ENCODE measurements around the gene MAML3.

Gene MAML3

DNA sequence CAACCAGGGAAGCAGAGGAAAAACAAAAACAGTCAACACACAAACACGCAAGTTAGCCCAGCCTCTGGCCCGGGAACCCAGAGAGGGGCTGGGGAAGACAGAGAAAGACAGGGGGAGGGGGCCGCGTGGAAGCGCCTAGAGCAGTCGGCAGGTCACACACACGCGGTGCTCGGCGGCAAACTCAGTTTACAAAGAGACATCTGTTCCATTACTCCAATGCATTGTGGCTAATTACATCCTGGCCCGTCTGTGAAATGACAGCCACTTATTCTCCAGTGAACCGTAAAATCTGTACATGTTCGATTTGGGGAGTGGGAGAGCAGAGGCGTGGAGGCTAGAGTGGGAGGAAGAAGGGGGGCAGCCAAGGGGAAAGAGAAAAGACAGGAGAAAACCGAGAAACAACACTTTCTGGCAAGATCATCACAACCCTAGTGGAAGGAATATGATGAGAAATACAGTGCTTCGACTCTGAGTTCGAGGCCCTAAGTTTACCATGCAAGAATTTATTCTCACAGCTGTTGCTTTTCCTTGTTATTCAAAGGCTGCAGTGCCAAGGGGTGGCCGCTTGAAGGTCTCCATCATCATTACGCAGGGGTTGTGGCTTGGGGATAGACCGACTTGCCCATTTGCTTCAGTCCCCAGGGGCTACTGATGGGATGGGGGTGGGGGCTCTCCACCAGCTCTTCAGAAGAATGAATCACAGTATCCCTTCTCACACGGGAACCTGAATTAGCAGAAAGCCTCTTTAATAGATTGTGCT, 320.7 kb downstream of the MAML3 start:
- ATAC-seq: no peak

DNA sequence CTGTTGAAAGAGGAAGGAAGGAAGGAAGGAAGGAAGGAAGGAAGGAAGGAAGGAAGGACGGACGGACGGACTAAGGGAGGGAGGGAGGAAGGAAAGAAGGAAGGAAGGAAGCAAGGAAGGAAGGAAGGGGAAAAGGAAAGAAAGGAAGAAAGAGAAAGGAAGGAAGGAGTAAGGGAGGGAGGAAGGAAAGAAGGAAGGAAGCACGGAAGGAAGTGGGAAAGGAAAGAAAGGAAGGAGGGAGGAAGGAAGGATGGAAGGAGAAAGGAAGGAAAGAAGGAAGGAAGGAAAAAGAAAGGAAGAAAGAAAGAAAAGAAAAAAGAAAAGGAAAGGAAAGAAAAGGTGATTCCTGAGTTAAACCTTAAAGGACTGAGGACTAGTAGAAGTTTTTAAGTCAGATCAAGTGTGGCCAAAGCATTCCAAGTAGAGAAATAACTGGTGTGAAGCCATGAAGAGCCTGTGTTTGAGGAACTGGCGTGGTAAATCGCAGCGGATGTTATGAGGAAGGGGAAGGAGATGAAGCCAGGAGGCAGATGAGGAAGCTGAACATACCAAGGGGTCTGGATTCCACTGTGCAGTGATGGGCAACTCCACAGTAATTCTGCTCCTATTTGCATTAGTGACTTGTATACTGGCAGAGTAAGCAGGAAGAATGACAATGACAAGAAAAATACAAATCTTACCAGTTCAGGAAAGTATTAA, 324.9 kb downstream of the MAML3 start:
- ATAC-seq: no peak

DNA sequence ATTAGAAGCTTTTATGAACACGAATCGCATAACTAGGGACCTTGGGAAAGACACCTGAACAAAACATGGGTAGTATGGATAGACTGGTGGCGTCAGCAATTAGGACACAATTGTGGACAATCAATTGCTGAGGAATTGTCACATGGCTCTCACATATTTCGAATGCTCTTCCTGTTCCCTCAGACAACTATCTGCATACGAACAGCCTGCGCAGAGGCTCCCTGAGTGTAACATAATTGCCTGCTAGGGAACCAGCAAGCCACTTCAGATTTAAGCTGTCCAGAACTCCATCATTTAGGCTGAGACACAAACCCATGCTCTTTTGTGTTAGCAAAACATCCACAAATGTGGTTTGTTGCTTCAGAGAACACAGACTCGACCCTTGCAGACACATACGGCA, 327.6 kb downstream of the MAML3 start:
- no peak for ATAC-seq

DNA sequence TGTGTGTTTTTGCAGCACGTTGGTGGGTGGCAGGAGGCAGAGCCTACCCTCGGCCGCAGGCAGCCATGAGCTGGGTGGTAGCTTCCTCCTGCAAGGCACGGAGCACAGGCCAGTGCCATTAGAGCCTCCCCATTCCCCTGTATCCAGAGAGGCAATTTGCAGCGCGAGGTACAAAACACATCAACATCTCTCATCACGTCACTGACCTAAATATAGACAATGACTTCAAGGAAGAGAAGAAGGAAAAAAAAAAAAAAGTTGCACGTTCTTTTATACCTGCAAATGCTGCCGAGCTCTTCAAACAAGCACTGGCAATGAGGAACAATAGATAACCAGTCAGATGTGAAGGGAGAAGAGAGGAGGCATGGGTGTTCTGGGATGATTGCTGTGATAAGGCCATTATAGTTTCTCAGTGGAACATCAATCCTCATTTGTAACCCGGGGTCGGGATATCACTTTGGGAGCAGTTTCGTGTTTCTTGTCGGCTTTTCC, 328.4 kb downstream of the MAML3 start:
- no peak for ATAC-seq

DNA sequence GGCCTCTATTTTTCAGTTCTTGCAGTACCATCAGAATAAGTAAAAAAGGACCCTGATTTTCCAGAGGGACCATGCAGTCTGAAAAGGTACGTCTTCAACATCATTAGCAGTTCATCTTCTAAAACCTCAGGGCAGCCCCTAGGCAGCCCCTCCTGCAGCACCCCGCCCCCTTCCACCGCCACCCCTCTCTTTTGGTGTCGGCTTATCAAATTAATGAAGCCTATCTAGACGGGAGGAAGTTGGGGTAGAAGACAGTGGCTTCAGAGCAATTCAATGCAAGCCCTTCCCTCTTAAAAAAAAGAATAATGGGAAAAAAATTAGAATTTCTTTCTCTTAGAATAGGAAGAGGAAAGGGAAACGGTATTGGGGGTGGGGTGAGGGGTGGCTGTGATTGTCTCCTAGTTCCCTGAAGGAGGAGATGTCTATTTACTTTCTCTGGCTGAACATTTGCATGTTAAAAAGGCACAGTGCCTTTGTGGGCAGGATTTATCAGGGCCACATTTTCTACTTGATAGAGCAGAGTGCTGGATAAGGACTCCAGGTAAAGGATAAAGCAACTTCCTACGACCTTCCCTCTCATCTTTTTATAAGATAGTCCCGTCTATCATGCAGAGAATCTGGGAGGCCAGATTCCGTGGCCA, 329.0 kb downstream of the MAML3 start:
- no peak for ATAC-seq

DNA sequence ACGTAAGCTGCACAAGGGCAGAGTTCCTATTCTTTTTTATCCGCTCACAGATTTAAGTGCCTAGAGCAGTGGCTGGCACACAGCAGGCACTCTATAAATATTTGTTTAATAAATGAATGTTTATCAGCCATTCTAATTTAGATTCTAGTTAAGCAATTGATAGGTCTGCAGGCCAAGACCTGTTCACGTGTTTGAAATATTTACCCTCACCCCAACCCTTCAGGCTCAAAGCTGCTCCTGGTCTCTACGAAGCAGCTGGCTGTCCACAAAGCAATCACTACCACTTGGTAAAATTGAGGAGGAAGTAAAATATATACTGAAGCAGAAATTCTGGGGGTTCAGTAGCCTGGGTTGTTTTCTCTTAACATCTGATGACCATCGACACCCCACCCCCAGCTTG, 330.2 kb downstream of the MAML3 start:
- ATAC-seq: no peak

DNA sequence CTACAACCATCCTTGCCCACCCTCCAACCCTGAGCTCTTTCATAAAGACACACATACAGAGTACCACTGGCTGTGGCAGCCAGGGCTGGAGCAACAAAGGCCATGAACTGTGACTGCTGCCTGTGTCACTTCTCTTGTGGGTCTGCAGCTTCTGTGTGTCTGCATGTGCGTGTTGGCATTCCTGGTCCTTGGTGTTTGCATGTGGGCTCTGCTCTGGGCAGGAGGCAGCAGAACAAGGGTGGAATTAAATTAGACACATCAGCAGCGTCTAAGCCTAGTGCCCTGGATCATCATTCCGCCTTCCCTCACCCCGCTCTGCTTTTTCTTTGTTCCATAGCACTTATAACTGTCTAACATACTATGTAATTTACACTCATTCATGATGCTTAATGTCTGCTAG, 330.6 kb downstream of the MAML3 start:
- ATAC-seq: no peak

DNA sequence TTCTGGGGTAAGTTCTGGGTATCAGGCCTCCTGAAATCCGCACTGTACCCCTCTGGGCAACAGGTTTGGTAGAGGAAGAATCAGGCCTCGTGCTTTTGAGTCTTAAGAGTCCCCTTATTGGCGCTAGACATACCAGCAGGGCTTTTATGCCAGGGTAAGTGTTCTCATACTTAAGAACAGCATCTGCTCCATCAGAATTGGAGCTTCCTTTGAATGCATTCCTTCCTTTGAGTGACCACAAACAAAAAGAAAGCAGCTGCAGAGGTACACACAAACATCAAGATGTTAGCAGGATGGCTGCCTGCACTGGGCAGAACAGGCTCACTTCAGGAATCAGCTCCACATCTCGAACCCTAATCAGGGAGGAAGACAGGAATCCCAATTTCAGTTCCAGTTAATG, 331.6 kb downstream of the MAML3 start:
- no peak for ATAC-seq

DNA sequence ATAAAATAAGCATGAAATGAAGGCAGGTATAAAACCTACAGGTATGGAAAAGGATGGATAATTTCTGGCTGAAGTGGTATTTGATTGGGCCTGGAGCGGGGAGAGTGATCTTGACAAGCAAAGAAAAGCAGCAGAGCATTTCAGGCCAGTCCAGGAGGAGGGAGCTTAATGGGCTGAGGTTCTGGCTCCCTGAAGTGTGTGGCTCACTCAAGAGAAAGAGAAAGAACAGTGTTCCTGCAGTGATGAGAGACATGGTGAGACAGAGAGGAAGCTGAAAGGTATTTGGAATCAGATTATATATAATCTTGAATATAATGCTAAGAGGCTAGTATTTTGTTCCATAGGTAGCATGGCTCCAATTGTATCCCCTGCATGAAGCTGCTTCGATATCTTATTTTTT, 334.9 kb downstream of the MAML3 start:
- ATAC-seq: no peak

DNA sequence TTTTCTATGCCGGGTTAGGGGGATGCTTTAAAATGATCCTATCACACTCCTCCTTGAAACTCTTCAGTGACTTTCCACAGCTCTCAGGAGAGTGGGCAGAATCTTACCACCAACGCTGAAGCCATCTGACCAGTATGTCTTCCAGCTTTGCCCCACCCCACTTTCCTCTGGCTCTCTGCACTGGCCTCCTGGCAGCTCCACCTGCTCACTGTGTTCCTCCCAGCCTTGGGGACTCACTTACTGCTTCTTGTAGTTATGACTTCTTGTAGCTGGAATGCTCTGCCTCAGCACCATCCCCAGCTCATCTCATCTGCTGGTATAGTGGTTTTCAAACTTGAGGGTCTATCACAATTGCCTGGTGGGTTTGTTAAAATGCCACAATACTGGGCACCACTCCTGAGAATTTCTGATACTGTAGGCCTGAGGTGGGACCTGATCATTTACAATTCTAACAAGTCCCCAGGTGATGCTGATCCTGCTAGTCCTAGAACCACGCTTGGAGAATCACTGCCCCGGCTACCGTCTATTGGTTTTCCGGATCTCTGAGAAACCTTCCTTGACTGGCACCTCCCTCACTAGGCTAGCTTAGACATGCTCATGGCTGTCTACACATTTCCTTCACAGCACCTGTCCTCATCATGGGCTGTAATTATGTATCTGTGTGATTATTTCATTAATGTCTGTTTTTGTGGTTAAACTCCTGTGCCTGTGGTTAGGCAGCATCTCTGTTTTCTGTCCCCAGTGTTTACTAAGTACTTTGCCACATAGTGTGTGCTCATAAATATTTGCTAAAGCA, 336.1 kb downstream of the MAML3 start:
- no peak for ATAC-seq

DNA sequence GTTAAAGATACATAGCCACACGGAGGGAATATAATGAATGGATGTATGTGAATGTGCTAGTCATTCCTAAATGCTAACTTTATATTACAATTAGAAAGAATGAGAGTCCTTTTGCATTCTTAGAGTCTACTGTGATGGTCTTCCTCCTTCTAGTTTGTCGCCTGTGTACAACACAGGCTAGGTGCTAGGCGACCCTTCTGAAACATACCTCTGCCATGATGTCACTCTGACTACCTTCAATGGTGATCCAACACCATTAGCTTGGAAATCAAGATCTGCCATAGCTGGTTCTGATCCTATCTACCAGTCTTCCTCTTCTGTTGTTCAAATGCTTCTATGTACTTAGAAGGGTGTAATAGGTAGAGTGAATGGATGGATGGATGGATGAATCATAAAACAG, 337.1 kb downstream of the MAML3 start:
- ATAC-seq: no peak

DNA sequence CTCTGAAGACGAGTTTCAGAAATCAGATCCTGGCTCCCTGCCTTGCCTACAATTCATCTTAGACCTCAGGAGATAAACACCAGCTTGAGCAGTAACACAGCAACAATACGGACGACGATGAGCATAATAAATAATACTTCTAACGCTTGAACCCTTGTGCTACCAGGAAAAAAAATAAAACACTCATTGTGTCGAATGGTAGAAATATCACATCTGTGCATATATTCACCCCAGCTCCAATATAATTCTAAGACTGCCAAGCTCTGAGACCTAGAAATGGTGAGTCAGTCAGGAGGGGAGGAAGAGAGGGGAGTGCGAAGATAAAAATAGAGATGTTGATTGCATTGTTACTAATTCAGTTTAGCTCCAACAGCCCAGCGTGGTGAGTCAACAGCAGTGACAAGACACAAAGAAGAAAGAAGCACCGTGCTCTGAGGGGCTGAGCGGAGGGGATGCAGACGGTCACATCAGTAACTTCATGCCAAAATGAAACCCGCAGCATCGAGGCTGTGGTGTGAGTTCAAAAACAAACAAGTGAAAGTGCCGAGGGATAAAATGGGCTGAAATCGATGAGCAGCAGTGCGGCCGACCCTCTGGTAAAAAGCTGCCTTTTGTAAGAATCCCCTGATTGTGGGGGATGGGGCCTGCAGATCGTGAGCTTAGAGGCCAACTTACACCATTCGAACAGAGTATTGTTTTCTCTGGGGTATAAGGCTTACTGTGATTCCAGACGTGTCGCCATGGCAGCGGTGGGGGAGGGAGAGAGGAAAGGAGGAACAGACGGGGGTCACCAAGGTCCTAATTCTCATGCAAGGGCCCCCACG, 338.0 kb downstream of the MAML3 start:
- ATAC-seq: peak; percentile 62 to 65

DNA sequence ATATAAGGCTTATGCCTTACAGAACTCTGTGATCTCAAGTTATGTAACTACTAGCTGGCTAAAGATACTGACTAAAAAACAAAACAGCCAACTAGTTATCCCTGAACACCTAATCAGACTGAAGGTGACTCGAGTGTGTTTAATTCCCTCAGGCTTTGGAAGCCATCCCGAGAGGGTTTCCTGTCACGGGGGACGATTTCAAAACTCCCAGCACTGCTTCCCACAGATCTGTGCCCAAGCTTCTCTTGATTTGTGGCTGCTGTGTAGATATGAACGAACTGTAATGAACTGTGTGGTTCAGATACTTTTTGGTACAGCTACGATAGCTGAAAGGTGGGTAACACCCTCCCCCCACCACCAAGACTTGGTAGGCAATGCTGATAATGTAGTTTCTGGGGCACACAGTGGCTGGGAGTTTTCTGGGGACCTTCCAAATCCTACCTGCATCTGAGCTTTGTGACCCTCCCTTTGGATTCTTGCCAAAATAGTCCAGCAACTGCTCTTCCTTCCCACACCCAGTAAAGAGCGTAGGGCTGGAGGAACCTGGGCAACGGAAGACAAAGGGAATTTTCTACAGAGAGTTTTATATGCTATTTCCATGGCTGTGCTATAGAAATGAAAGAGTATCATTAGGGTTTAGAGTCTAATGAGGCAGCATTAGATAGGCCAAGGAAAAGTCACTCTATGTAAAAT, 339.5 kb downstream of the MAML3 start:
- no peak for ATAC-seq

DNA sequence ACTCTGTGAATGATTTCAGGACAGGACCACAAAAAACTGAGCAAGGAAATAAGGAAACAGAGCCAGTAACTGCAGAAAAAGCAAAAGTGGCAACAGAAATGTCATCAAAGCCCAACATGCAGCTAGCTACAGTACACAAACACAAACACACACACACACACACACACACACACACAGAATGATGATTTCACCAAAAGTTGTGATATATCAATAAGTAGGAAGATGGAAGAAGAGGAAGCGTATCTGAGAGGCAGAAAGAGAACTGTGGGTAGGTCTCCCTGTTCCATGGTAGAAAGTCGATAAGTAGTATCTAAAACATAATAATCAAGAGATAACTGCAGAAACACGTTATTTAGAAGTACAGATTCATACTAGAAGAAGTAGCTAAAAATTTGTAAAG, 340.1 kb downstream of the MAML3 start:
- ATAC-seq: no peak

DNA sequence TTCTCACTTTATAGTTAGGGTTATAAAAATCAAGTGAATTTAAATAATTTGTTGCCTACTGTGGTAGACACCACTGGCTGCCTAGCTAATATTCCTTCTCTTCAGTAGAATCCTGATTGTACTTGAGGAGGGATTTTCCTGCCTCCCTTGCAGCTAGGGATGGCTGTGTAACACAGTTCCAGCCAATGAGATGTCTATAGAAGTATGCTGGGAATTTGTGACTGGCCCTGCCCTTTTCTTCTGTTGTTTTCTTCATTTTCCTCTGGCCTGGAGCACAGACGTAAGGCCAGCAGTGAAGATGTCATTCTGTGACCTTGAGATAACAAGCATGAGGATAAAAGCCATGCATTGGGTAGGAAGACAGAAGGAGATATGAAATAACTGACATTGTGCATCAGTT, 343.3 kb downstream of the MAML3 start:
- ATAC-seq: no peak

DNA sequence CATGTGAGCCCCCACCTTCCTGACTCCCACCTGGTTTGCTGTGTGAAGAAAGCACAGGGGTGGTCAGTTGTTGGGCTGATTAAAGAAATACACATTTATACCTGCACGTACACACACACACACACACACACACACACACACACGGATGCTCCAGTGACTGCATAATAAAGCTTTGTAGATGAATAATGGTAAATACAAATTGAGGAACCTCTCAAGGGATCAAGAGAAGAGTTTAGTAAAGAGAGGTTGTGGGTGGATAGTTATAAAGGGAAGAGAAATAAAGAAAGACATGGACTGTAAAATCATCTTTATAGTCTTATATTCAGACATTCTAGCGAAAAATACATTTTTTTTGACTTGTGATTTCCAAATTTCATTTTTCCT, 344.2 kb downstream of the MAML3 start:
- ATAC-seq: no peak

DNA sequence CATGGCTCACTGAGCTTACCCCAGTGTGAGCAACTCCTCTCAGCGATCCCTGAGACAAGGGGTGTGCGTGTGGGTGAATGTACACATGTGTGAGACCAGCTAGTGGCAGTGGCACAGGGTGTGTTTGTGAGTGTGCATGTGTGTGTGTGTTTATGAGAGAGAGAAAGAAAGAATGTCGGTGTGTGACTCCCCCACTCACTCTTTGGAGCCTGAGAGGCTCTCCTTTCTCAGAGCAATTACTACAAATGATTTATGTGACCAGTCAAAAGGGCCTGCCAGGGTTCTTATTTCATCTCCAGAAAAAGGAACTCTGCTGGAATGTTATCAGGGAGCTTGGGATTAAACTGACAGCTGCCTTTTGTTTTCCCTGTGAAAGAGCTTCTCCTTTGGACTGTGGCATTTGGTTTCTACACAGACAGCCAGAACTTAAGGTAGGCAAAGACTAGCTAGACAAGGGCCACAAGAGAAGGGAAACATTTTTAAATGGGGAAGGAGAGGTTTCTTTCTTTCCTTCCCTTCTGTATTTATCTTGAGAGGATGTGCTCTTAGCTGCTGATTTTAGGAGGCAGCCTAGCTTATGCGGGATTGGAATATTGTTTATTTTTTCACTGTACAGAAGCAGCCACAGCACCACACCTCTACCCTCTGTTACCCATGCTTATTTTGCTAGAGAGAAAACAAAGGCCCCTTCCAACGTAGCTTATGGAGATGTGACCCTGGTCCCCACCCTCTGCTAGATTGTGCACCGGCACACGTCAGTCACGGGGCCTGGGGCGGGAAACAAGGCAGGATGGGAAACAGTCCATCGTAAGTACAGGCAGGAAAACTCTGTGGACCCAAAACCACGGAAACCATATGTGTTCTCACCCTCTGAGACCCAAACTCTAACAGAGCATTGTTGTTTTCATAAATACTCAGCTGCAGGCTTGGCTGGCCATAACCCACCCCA, 344.9 kb downstream of the MAML3 start:
- ATAC-seq: no peak

DNA sequence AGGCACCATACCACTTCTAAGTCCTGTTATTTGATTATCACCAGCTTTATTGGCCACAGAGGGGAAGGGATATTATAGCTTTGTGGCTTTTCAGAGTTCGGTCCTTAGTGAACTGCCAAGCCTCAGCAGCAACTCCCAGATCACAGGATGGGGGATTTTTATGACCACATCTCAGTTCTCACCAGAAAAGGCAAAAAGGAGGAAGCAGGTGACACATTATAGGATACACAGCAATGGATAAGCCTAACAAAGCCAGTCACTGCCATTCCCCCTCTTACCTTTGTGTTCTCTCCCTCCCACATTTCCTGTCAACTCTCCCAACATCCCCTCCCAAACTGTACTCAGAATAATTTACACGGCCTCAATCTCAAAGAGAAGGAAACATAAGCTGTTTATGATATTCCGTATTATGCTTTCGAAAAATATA, 345.6 kb downstream of the MAML3 start:
- peak; percentile 27 to 46 for ATAC-seq

DNA sequence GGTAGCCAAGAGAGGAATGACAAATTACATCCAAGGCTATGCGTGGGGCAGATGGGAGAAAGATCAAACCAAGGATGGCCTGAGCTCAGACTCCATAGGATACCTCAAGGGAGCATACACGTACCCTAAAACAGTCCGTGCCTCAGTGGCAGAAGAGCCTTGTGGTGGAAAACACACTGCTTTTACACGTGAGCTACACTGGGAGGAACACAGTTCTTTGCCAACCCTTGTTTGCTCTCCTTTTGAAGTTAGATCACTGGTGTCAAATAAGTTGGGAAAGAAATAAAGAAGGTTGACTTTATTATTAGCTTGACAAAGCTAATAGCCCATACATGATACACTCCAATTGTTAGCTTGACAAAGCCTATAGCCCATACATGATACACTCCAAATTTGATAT, 346.5 kb downstream of the MAML3 start:
- no peak for ATAC-seq

DNA sequence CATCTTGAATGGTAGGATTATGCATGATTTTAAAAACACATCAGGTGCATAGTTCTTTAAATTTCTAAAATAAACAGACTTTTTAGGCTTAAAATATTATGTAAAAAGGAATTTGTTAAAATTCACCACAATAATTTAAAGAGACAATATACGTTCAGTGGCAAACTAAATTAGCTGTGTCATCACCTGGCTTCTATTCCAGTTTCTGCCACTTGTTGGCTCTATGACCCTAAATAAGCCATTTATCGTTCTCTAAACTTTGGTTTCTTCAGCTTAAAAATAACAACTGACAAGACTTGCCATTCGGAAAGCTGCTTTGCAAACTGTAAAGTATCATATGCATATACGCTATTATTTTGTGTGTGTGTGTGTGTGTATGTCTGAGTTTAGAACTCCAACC, 347.1 kb downstream of the MAML3 start:
- no peak for ATAC-seq
